Neuronal stem cell (in vitro differentiated cells): Measurements from ENCODE around the gene ZBTB48.

Experiments
- DNase-seq: peaks from one replicate; pipeline ENCODE4 v3.0.0-alpha.2; 2013; ENCODE audit warnings: low spot score
- H2AFZ ChIP-seq: one replicate; pipeline ENCODE4 v1.6.1; 2013; ENCODE audit warnings: mild to moderate bottlenecking, low read length, inconsistent platforms
- H2AK5ac ChIP-seq: 2 replicates; pipeline ENCODE4 v1.6.1; 2013; ENCODE audit warnings: low read depth, mild to moderate bottlenecking, inconsistent platforms, low read length, moderate library complexity, mixed read lengths
- H2BK120ac ChIP-seq: 2 replicates; pipeline ENCODE4 v1.6.1; 2013; ENCODE audit warnings: low read depth, mild to moderate bottlenecking, inconsistent platforms, low read length, moderate library complexity, mixed read lengths
- H2BK12ac ChIP-seq: one replicate; pipeline ENCODE4 v1.6.1; 2013; ENCODE audit warnings: low read length, inconsistent platforms
- H2BK15ac ChIP-seq: 2 replicates; pipeline ENCODE4 v1.6.1; 2013; ENCODE audit warnings: mild to moderate bottlenecking, low read length, inconsistent platforms, mixed read lengths
- H2BK5ac ChIP-seq: one replicate; pipeline ENCODE4 v1.6.1; 2013; ENCODE audit warnings: inconsistent platforms, mild to moderate bottlenecking, low read length, moderate library complexity
- H3K14ac ChIP-seq: one replicate; pipeline ENCODE4 v1.6.1; 2013; ENCODE audit warnings: low read length, inconsistent platforms
- H3K18ac ChIP-seq: 2 replicates; pipeline ENCODE4 v1.6.1; 2013; ENCODE audit warnings: low read length, inconsistent platforms
- H3K23ac ChIP-seq: 2 replicates; pipeline ENCODE4 v1.6.1; 2013; ENCODE audit warnings: low read depth, mild to moderate bottlenecking, mixed read lengths, low read length, inconsistent platforms; ENCODE audit not compliant: poor library complexity
- H3K27ac ChIP-seq: replicated peaks from 3 replicates; pipeline ENCODE4 v1.5.1; 2013; ENCODE audit warnings: low read length, inconsistent platforms
- H3K27me3 ChIP-seq, 3 experiments: 2 replicates each; pipeline ENCODE4 v1.6.1; 2013; ENCODE audit warnings: low read length in 3 of 3, mild to moderate bottlenecking in 2 of 3, inconsistent platforms in 1 of 3, low read depth in 1 of 3, mixed read lengths in 1 of 3, moderate library complexity in 1 of 3; ENCODE audit not compliant: control insufficient read depth in 3 of 3, insufficient read depth in 3 of 3
- H3K36me3 ChIP-seq, 2 donors: replicated peaks in 1 of 2; 2 replicates each; pipeline ENCODE4 v1.6.1; 2013; ENCODE audit warnings: low read length in 2 of 2; ENCODE audit not compliant: control insufficient read depth in 2 of 2, insufficient read depth in 2 of 2
- H3K4ac ChIP-seq: 2 replicates; pipeline ENCODE4 v1.6.1; 2013; ENCODE audit warnings: inconsistent platforms, mild to moderate bottlenecking, low read length, moderate library complexity
- H3K4me1 ChIP-seq, 2 donors: 1 replicate in 1 of 2; 2 replicates in 1 of 2; pipeline ENCODE4 v1.6.1; 2013; ENCODE audit warnings: low read length in 2 of 2, low read depth in 1 of 2; ENCODE audit not compliant: control insufficient read depth in 2 of 2, insufficient read depth in 1 of 2
- H3K4me2 ChIP-seq: one replicate; pipeline ENCODE4 v1.6.1; 2013; ENCODE audit warnings: mild to moderate bottlenecking, low read length, inconsistent platforms; ENCODE audit not compliant: insufficient read depth, poor library complexity, severe bottlenecking
- H3K4me3 ChIP-seq, 2 donors: 2 replicates each; pipeline ENCODE4 v1.5.1; 2013; ENCODE audit warnings: low read length in 2 of 2, mild to moderate bottlenecking in 2 of 2, inconsistent platforms in 1 of 2, moderate library complexity in 1 of 2
- H3K79me1 ChIP-seq: one replicate; pipeline ENCODE4 v1.6.1; 2013; ENCODE audit warnings: low read depth, mild to moderate bottlenecking, inconsistent platforms, low read length, moderate library complexity
- H3K9ac ChIP-seq: one replicate; pipeline ENCODE4 v1.6.1; 2013; ENCODE audit warnings: mild to moderate bottlenecking, low read depth, low read length, inconsistent platforms; ENCODE audit not compliant: poor library complexity
- H3K9me3 ChIP-seq, 2 donors: replicated peaks in 1 of 2; 2 replicates each; pipeline versions ENCODE3 to v1.6.1; 2013; ENCODE audit warnings: low read length in 2 of 2, mild to moderate bottlenecking in 2 of 2, inconsistent platforms in 1 of 2, low read depth in 1 of 2, mixed read lengths in 1 of 2, moderate library complexity in 1 of 2; ENCODE audit not compliant: control insufficient read depth in 2 of 2, insufficient read depth in 1 of 2
- H4K8ac ChIP-seq: one replicate; pipeline ENCODE4 v1.6.1; 2013; ENCODE audit warnings: low read depth, mild to moderate bottlenecking, inconsistent platforms, low read length, moderate library complexity
- H4K91ac ChIP-seq: one replicate; pipeline ENCODE4 v1.6.1; 2013; ENCODE audit warnings: low read length, low read depth, mild to moderate bottlenecking, inconsistent platforms; ENCODE audit not compliant: poor library complexity
- WGBS, 2 donors: extraction: QIAGEN DNeasy Blood & Tissue Kit; methylation state at CpG; one replicate each; pipeline ENCODE4 v1.1.7; 2013; ENCODE audit warnings: missing lambda C conversion rate in 2 of 2, mixed read lengths in 1 of 2; ENCODE audit not compliant: insufficient read length in 2 of 2, insufficient replicate concordance in 1 of 2; ENCODE audit errors: extremely low coverage in 2 of 2; 5-methylcytosine and 5-hydroxymethylcytosine counted together

The ZBTB48 gene

DNA sequence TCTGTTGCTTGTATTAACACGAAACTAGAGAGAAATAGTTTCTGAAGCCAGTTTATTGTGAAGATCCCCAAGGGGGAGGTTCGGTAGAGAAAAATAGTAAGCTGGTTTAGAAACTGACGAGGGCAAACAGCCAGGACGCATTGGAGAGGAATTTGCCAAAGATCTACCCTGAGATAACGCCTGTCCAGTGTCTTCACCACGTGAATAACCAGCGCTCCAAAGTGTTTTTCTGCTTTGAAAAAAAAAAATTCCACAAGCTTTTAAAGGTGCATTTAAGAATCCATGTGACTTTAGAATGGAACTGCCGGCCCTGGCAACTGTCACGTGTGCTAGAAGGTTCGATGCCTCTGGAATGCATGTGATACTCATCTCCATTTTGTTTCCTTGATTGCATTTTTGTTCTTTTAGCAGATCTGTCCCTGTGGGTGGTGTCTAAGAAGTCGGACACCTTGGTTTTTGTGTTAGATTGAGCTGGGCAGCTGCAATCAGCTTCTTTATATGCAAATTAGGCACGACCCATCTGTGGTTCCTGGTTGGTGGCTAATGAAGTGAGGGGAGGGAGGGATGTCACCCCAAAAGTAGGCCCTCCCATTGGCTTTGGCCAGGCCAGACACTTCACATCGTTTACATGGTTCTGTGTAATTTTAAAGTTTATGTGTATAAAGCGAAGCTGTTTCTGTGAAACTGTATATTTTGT lies 43.6 kb downstream of the ZBTB48 start:
- no peak overlapping the region for H3K4ac ChIP-seq
- no peak overlapping the region for H3K27ac ChIP-seq
- peaks cover 47 to 86% of the 10 kb centered on the region in 2 donors for H3K36me3 ChIP-seq
- H3K9ac ChIP-seq, result no peak overlapping the region
- no peak for DNase-seq
- H3K4me3 ChIP-seq, result no peak overlapping the region
- no peak overlapping the region for H2BK15ac ChIP-seq
- H2BK12ac ChIP-seq, result no peak overlapping the region
- peaks cover 0 to 2% (median 0%) of the 10 kb centered on the region in 3 experiments for H3K27me3 ChIP-seq
- H3K23ac ChIP-seq, result no peak overlapping the region
- H4K91ac ChIP-seq, result no peak overlapping the region
- no peak overlapping the region for H4K8ac ChIP-seq
- no peak overlapping the region for H2AFZ ChIP-seq
- no peak overlapping the region for H2BK5ac ChIP-seq
- peaks cover 0 to 2% of the 10 kb centered on the region in 2 donors for H3K9me3 ChIP-seq
- peaks cover 24% of the 10 kb centered on the region for H3K79me1 ChIP-seq
- no peak overlapping the region for H3K14ac ChIP-seq
- peaks cover 5 to 8% of the 10 kb centered on the region in 2 donors for H3K4me1 ChIP-seq
- H2BK120ac ChIP-seq, result no peak overlapping the region
- H3K18ac ChIP-seq, result no peak overlapping the region
- H2AK5ac ChIP-seq, result no peak overlapping the region
- no peak overlapping the region for H3K4me2 ChIP-seq
- WGBS, 2 donors, result no CpG with 5 or more reads among the region's 14 CpGs

GRCh38 chr1:6624710-6625583 lies 45.2 kb downstream of the ZBTB48 start, which contains the start of gene THAP3:
THAP3 (plus strand) TSS chr1:6624868; CDS start chr1:6625219, 351 bp downstream.
- H3K4me3 ChIP-seq, result peak within 1 kb of the TSS; percentile 82 to 94
- peak within 1 kb of the TSS; percentile 61 for H2AK5ac ChIP-seq
- H2BK5ac ChIP-seq, result peak within 1 kb of the TSS; percentile 75
- peak within 1 kb of the TSS; percentile 95 for H2AFZ ChIP-seq
- peak within 1 kb of the TSS; percentile 85 for H3K4me2 ChIP-seq
- peak within 1 kb of the TSS; percentile 5 for H2BK12ac ChIP-seq
- H3K9ac ChIP-seq, result peak within 1 kb of the TSS; percentile 92
- H4K8ac ChIP-seq, result peak within 1 kb of the TSS; percentile 53
- H3K27ac ChIP-seq, result peak within 1 kb of the TSS; percentile 85
- WGBS, 2 donors, result no CpG with 5 or more reads among the region's 73 CpGs
- H3K14ac ChIP-seq, result peak within 1 kb of the TSS; percentile 74
- peak within 1 kb of the TSS; percentile 39 for H2BK15ac ChIP-seq
- DNase-seq, result peak; percentile 87
- H3K18ac ChIP-seq, result peak within 1 kb of the TSS; percentile 94
- peaks cover 0 to 2% (median 0%) of the 10 kb centered on the region in 3 experiments for H3K27me3 ChIP-seq
- H3K4ac ChIP-seq, result no peak within 1 kb of the TSS
- H3K9me3 ChIP-seq, result peaks cover 0 to 2% of the 10 kb centered on the region in 2 donors
- H4K91ac ChIP-seq, result no peak within 1 kb of the TSS
- peaks cover 5 to 8% of the 10 kb centered on the region in 2 donors for H3K4me1 ChIP-seq
- H3K79me1 ChIP-seq, result peaks cover 20% of the 10 kb centered on the region
- peaks cover 52 to 86% of the 10 kb centered on the region in 2 donors for H3K36me3 ChIP-seq
- peak within 1 kb of the TSS; percentile 86 for H3K23ac ChIP-seq
- H2BK120ac ChIP-seq, result peak within 1 kb of the TSS; percentile 17

DNA sequence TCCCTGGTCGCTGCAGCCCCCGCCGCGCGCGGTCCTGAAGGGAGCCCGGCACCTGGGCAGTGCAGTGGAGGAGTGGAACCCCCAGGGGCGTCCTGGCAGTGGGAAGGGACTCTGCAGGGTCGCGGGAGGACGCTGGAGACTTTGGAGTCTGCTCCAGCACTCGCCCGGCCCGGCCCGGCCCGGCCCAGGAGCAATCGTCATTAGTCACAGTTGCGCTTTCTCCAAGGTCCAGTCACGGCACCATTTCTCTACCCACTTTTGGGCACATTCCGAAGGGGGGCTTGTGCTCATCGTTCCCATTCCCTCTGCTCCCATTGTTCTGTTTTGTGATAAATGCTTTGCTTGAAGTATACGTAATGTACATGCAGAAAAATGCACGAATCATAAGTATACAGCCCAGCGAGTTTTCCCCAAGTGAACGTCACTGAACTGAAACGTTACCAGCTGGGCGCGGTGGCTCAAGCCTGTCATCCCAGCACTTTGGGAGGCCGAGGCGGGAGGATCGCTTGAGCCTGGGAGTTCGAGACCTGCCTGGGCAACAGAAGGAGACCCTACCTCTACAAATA lies 45.9 kb downstream of the ZBTB48 start:
- Histone ChIP-seq H3K23ac (peak overlapping the region; percentile 86), H3K14ac (peak overlapping the region; percentile 74), H3K4me1 (peaks cover 5 to 8% of the 10 kb centered on the region in 2 donors), H3K18ac (peak overlapping the region; percentile 94), H3K27ac (no peak overlapping the region), H3K27me3 (peaks cover 0 to 2% (median 0%) of the 10 kb centered on the region in 3 experiments), H2BK120ac (peak overlapping the region; percentile 17), H2BK5ac (peak overlapping the region; percentile 75), H2AK5ac (peak overlapping the region; percentile 61), H3K79me1 (peaks cover 19% of the 10 kb centered on the region), H4K8ac (peak overlapping the region; percentile 30), H3K4ac (no peak overlapping the region), H3K9me3 (peaks cover 0 to 2% of the 10 kb centered on the region in 2 donors), H3K4me2 (peak overlapping the region; percentile 52), H3K4me3 (peak overlapping the region; percentile 82 to 94), H2BK15ac (peak overlapping the region; percentile 39), H3K9ac (peak overlapping the region; percentile 92), H3K36me3 (peaks cover 50 to 85% of the 10 kb centered on the region in 2 donors), H2BK12ac (peak overlapping the region; percentile 5), H2AFZ (peak overlapping the region; percentile 95), H4K91ac (no peak overlapping the region)
- no CpG with 5 or more reads among the region's 32 CpGs for WGBS, 2 donors
- no peak for DNase-seq
